Activated CD8-positive, alpha-beta memory T cell treated with anti-CD3 and anti-CD28 coated beads, Interleukin-2, amount 50 U/mL, for 24 hours (primary cell): ENCODE measurements around the gene FAM83E.

Source experiments
- DNase-seq: peaks from one replicate; pipeline ENCODE4 v3.0.0-alpha.2; 2020; ENCODE audit errors: extremely low read depth

FAM83E gene

GRCh38 chr19:48575931-48576622 is 38.8 kb downstream of the FAM83E start:
- DNase-seq: no peak

GRCh38 chr19:48573163-48573505 is 41.7 kb downstream of the FAM83E start:
- no peak for DNase-seq

GRCh38 chr19:48571378-48572162 is 43.3 kb downstream of the FAM83E start:
- no peak for DNase-seq

GRCh38 chr19:48569814-48570213 is 45.1 kb downstream of the FAM83E start:
- DNase-seq: no peak

GRCh38 chr19:48568345-48568886 is 46.5 kb downstream of the FAM83E start:
- DNase-seq: no peak

- DNase-seq: no peak
Observed at GRCh38 chr19:48565090-48565489, 49.8 kb downstream of the FAM83E start.
